Measurements from ENCODE around the gene DPP7. TPM values are rescaled to one million over a fixed set of nuclear protein-coding genes. Genes with fewer than 3 reads are reported as not detected.

Gene DPP7
- total and polyA plus RNA-seq, 2 experiments from 2014 or later = 19.7 to 26.8 TPM

- Histone ChIP-seq H3K27me3 (ENCODE audit: insufficient read depth) (peaks cover 44% of the 10 kb centered on the region), H2AFZ (no peak overlapping the region; the same call in 1 of the 2 replicates), H3F3A (replicated peaks; ENCODE audit: low read depth) (no peaks in the 10 kb centered on the region), H3K9me2 (ENCODE audit: insufficient read depth) (no peaks in the 10 kb centered on the region), H4K20me1 (replicated peaks; ENCODE audit: insufficient read depth) (no peaks in the 10 kb centered on the region), H3K4me1 (ENCODE audit: insufficient read depth) (no peaks in the 10 kb centered on the region; the same call in 1 of the 2 replicates), H3K79me2 (replicated peaks; ENCODE audit: insufficient read depth) (no peaks in the 10 kb centered on the region), H3K4me3 (peak overlapping the region; percentile 55), H3K27ac (ENCODE audit: low read depth) (no peak overlapping the region), H3K4me2 (peak overlapping the region; percentile 81), H3K36me3 (ENCODE audit: insufficient read depth) (no peaks in the 10 kb centered on the region)
- Mint-ChIP-seq H3K4me3 (peak overlapping the region; percentile 45; the same call in 2 of the 3 replicates), H3K27ac (no peak overlapping the region), H3K4me1 (no peaks in the 10 kb centered on the region), H3K9me3 (peaks cover 8% of the 10 kb centered on the region), H3K27me3 (ENCODE audit: insufficient read depth, low read depth, poor library complexity) (peaks cover 23% of the 10 kb centered on the region), H3K36me3 (ENCODE audit: low read depth) (peaks cover 2% of the 10 kb centered on the region; the same call in 1 of the 3 replicates)
- peak; percentile 76 for TF ChIP-seq EZH2 (IDR thresholded peaks at IDR 0.05; ENCODE audit: low read depth, unreplicated experiment)
- no peak for TF ChIP-seq POLR2AphosphoS5 (IDR thresholded peaks at IDR 0.05; ENCODE audit: low read depth)
- ATAC-seq (peak; percentile 7; the same call in 2 of the 3 replicates), DNase-seq (ENCODE audit: low spot score) (no peak)
Measured at GRCh38 chr9:137114220-137114612, 317 bp downstream of the DPP7 start.

- H3K4me3 Mint-ChIP-seq = peak overlapping the region; percentile 50; the same call in 2 of the 3 replicates
- peaks cover 23% of the 10 kb centered on the region for H3K27me3 Mint-ChIP-seq (ENCODE audit: insufficient read depth, low read depth, poor library complexity)
- no peaks in the 10 kb centered on the region; the same call in 1 of the 2 replicates for H3K4me1 ChIP-seq (ENCODE audit: insufficient read depth)
- no peaks in the 10 kb centered on the region for H3K4me1 Mint-ChIP-seq
- no peaks in the 10 kb centered on the region for H3K9me2 ChIP-seq (ENCODE audit: insufficient read depth)
- H3F3A ChIP-seq (replicated peaks; ENCODE audit: low read depth) = no peaks in the 10 kb centered on the region
- H3K9me3 Mint-ChIP-seq = peaks cover 3% of the 10 kb centered on the region; the same call in 1 of the 3 replicates
- H3K79me2 ChIP-seq (replicated peaks; ENCODE audit: insufficient read depth) = no peaks in the 10 kb centered on the region
- H3K27me3 ChIP-seq (ENCODE audit: insufficient read depth) = peaks cover 44% of the 10 kb centered on the region
- ATAC-seq (peak; percentile 31), DNase-seq (ENCODE audit: low spot score) (peak; percentile 51)
- 0 out of 3 replicates have a peak, but pooled peaks cover under 1% of the 10 kb centered on the region for H3K36me3 Mint-ChIP-seq (ENCODE audit: low read depth)
- H4K20me1 ChIP-seq (replicated peaks; ENCODE audit: insufficient read depth) = no peaks in the 10 kb centered on the region
- H3K4me2 ChIP-seq = 0 out of 2 replicates have a peak overlapping the region, but pooled peaks have one; percentile 57
- peak overlapping the region; percentile 21; the same call in 1 of the 2 replicates for H3K4me3 ChIP-seq
- no peak overlapping the region for H2AFZ ChIP-seq
- no peak overlapping the region for H3K27ac ChIP-seq (ENCODE audit: low read depth)
- H3K36me3 ChIP-seq (ENCODE audit: insufficient read depth) = no peaks in the 10 kb centered on the region
- H3K27ac Mint-ChIP-seq = no peak overlapping the region
- no peak for TF ChIP-seq EZH2phosphoT487 (IDR thresholded peaks at IDR 0.05; ENCODE audit: unreplicated experiment)
- no peak for TF ChIP-seq JUNB (IDR thresholded peaks at IDR 0.05; ENCODE audit: unreplicated experiment)
- TF ChIP-seq CTCF (conservative IDR thresholded peaks at IDR 0.05; ENCODE audit: low read depth in 2 of 2) = peak; percentile 29 to 42; a peak in 3 of 4 replicates
- TF ChIP-seq ZNF114 (CRISPR knock-in tag; IDR thresholded peaks at IDR 0.05) = no peak
- no peak for TF ChIP-seq ETS1 (IDR thresholded peaks at IDR 0.05)
- TF ChIP-seq POLR2AphosphoS5 (IDR thresholded peaks at IDR 0.05; ENCODE audit: low read depth) = no peak
- TF ChIP-seq ZNF331 (CRISPR knock-in tag; IDR thresholded peaks at IDR 0.05; ENCODE audit: low read depth) = no peak
- no peak for TF ChIP-seq STAT1 (IDR thresholded peaks at IDR 0.05; ENCODE audit: unreplicated experiment)
- TF ChIP-seq ZNF462 (CRISPR knock-in tag; IDR thresholded peaks at IDR 0.05) = no peak
- TF ChIP-seq CREB1 (CRISPR knock-in tag; IDR thresholded peaks at IDR 0.05; ENCODE audit: low read depth) = no peak
- TF ChIP-seq EZH2 (IDR thresholded peaks at IDR 0.05; ENCODE audit: low read depth, unreplicated experiment) = peak; percentile 36
Measured at GRCh38 chr9:137113385-137114159, 961 bp downstream of the DPP7 start.
